ENCODE measurements around the gene FANCC.

FANCC gene, protein sequence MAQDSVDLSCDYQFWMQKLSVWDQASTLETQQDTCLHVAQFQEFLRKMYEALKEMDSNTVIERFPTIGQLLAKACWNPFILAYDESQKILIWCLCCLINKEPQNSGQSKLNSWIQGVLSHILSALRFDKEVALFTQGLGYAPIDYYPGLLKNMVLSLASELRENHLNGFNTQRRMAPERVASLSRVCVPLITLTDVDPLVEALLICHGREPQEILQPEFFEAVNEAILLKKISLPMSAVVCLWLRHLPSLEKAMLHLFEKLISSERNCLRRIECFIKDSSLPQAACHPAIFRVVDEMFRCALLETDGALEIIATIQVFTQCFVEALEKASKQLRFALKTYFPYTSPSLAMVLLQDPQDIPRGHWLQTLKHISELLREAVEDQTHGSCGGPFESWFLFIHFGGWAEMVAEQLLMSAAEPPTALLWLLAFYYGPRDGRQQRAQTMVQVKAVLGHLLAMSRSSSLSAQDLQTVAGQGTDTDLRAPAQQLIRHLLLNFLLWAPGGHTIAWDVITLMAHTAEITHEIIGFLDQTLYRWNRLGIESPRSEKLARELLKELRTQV

DNA sequence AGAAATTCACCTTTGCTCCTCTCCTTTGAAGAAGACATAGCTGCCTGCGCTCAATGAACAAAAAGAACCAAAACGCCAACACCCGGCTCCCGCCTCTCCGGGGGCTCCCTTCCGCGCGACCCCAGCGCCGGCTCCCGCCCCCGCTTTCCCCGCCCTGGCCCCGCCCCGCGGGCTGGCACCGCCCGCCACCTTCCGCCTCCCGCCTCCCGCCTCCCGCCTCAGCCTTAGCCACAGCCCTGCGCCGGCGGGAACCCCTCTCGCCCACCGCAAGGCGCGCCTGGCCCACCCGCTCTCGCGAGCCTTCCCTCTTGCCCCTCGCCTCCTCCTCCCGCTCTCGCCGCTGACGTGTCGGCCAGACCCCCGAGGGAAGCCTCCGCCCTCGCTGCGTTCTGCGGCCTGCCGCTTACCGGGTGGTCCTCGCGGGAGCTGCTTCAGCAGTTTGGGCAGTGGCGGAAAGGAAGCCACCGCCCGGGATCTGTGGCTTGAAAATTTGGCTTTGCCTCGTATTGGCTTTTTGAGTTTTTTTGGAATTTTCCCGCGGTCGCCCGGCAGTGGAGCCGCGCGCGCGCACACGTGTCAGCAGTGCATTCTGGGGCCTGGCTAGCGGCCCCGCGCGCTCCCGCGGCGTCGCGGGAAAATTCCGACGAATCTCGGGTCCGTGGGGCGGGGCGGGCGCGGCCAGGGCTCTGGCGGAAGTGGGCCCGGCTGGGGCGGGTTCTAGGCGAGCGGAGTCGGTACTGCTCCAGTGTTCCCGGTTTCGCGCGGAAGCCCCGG lies at the start of gene FANCC:
FANCC (minus strand) TSS at position 591 of the 774 bp plus-strand sequence. CDS start 68,418 bp downstream, outside the sequence.
- peak; percentile 61 for TF ChIP-seq ZFX (IDR thresholded peaks at IDR 0.05)
- TF ChIP-seq, protein P1, sequence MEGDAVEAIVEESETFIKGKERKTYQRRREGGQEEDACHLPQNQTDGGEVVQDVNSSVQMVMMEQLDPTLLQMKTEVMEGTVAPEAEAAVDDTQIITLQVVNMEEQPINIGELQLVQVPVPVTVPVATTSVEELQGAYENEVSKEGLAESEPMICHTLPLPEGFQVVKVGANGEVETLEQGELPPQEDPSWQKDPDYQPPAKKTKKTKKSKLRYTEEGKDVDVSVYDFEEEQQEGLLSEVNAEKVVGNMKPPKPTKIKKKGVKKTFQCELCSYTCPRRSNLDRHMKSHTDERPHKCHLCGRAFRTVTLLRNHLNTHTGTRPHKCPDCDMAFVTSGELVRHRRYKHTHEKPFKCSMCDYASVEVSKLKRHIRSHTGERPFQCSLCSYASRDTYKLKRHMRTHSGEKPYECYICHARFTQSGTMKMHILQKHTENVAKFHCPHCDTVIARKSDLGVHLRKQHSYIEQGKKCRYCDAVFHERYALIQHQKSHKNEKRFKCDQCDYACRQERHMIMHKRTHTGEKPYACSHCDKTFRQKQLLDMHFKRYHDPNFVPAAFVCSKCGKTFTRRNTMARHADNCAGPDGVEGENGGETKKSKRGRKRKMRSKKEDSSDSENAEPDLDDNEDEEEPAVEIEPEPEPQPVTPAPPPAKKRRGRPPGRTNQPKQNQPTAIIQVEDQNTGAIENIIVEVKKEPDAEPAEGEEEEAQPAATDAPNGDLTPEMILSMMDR (conservative IDR thresholded peaks at IDR 0.05): no peak
- peak within 1 kb of the TSS; percentile 91 for H3K27ac ChIP-seq

DNA sequence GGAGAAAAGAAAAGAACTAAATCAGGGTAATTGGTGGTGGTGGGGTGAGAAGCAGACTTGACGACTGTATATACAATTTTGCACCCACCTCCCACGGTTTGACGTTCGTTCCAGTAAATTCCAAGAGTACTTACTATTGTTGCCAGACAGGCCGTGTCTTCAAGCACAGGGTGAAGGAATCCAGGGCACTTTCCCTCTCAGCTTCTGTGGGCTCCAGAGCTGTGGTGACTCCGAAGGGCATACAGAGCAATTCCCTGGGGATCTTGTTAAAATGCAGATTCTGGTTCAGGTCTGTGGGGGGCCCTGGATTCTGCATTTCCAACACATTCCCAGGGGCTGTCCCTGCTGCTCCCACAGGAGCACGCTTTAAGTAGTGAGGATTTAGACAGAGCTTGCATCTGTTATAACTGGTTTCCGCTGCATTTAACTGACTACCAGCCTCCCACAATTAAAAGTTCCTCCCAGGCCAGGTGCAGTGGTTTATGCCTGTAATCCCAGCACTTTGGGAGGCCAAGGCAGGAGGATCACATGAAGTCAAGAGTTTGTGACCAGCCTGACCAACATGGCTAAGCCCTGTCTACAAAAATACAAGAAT lies 49.3 kb upstream of the FANCC start:
- TF ChIP-seq, protein P1 (conservative IDR thresholded peaks at IDR 0.05): no peak
- no peak for TF ChIP-seq ZFX (IDR thresholded peaks at IDR 0.05)
- H3K27ac ChIP-seq: no peak overlapping the region

DNA sequence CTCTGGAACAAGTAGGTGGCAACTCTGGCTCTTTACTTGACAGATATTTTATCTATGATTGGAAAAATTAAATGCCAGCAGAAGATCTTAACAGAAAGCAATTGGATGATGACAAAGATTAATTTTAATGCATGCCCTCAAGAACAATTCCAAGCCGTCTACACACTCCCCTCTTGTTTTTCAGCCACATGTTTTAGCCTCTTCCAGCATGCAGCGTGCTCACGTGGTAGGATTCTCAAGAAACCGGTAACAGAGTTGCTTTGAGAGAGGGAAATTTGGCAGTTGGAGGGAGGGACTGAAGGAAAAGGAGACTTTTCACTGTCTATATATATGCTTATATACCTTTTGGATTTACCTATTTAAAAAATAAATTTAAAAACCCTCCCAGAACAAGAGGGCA lies 48.3 kb upstream of the FANCC start:
- no peak for TF ChIP-seq ZFX (IDR thresholded peaks at IDR 0.05)
- TF ChIP-seq, protein P1 (conservative IDR thresholded peaks at IDR 0.05): no peak
- no peak overlapping the region for H3K27ac ChIP-seq

DNA sequence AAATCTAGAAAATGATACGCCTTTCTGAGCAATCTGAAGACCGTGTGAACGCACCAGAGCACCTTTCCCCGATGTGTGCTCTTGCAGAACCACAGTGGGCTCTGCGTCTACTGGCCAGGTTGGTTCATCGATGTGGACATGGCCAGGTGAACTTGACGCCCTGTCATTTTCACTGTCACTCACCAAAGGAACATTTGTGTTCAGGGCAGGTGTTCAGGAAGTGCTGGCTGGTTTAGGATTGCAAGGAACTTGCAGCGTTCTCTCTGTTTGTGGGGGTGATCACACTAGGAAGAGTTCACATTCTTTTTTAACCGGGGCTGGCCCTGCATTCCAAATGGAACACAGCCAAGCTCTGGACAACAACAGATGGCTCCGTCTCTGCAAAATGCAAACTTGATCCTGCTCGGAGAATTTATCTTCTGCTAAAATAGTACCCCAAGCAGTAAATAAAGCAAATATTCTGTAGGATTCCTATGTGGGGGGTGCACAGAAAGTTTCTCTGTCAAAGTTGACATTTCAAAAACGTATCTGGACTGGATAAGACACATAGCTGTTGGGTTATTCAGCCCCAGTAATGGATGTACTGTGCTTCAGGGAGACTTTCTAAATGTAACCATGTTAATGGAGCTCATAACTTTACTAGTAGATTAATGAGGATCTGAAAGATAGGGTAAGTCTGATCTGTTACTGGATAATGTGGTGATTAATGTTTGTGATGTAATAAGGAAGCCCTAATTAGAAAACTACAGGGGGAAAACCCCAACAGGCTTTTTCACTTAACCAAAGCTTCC lies 45.7 kb upstream of the FANCC start:
- TF ChIP-seq ZFX (IDR thresholded peaks at IDR 0.05): no peak
- TF ChIP-seq, protein P1 (conservative IDR thresholded peaks at IDR 0.05): no peak
- H3K27ac ChIP-seq: no peak overlapping the region

DNA sequence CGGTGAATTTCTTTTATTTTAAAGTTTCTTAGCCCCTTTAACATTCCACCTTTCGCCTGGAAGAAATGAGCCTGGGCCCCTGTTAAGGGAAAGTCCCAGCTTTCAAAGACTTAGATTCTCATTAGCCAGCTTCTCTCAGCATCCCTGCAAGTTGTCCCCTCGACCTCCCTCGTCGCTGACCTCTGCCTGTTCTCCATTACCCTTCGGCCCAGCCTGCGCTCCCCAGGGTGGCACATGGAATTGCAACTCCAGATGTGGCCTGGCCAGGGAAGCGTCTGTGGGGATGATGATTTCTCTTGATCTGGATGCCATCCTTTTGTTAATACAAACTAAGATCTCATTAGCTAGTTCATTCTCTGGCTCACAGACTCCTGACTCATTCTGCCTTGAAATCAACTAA lies 43.4 kb upstream of the FANCC start:
- no peak for TF ChIP-seq ZFX (IDR thresholded peaks at IDR 0.05)
- TF ChIP-seq, protein P1 (conservative IDR thresholded peaks at IDR 0.05): no peak
- H3K27ac ChIP-seq: no peak overlapping the region

DNA sequence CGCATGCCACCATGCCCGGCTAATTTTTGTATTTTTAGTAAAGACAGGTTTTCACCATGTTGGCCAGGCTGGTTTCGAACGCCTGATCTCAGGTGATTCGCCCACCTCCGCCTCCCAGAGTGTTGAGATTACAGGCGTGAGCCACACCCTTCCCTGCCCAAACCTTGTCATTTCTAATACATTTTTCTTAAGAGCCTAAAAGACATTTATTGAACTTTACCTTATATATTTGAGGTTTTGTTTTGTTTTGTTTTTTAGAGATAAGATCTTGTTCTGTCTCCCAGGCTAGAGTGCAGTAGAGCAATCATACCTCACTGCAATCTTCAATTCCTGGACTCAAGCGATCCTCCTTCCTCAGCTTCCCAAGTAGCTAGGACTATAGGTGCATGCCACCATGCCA lies 39.8 kb upstream of the FANCC start:
- no peak overlapping the region for H3K27ac ChIP-seq
- no peak for TF ChIP-seq ZFX (IDR thresholded peaks at IDR 0.05)
- TF ChIP-seq, protein P1 (conservative IDR thresholded peaks at IDR 0.05): no peak

Data from C4-2B (cell line).